Endothelial cell of umbilical vein (primary cell): ENCODE data around the gene FRMD4A. TPM values are rescaled to one million over a fixed set of nuclear protein-coding genes. Genes with fewer than 3 reads are reported as not detected.

ENCODE experiments used
- BruUV-seq: library from RNA; stranded (reverse); fragments of 400-500 nt; replicated peaks from 2 replicates; lab custom pipeline; 2021; lab: Mats Ljungman, UMichigan
- CTCF ChIA-PET: fragments of 300-600, 350-600 bp; sonication (Branson Sonifier 250); formaldehyde crosslinking; loops from one replicate; lab custom pipeline; 2021; ENCODE audit warnings: antibody characterized with exemption, inconsistent platforms; lab: Charles Lee
- POLR2A ChIA-PET: fragments of 300-600, 350-600 bp; sonication (Branson Sonifier 250); formaldehyde crosslinking; loops from one replicate; lab custom pipeline; 2021; ENCODE audit warnings: antibody characterized with exemption, inconsistent platforms; lab: Charles Lee
- DNase-seq: peaks from one replicate; pipeline ENCODE4 v3.0.0-alpha.2; 2011; ENCODE audit warnings: low read depth, low spot score
- FAIRE-seq: peaks from 2 replicates; lab custom pipeline; 2011; peaks lifted over from hg19 to GRCh38; lab: Jason Lieb, UNC
- H2AFZ ChIP-seq: 2 replicates; pipeline ENCODE4 v1.6.0; 2012; ENCODE audit warnings: low read depth, low read length, control low read depth, inconsistent platforms
- H3K27ac ChIP-seq: 2 replicates; pipeline ENCODE4 v1.5.1; 2011; ENCODE audit warnings: low read depth, mild to moderate bottlenecking, control low read depth, low read length, moderate library complexity; ENCODE audit not compliant: insufficient read depth
- H3K27me3 ChIP-seq, 2 experiments: 2 replicates each; pipeline versions ENCODE4 v1.6.0 to v1.6.1; 2011; ENCODE audit warnings: low read length in 2 of 2, mixed read lengths in 1 of 2; ENCODE audit not compliant: control insufficient read depth in 2 of 2, insufficient read depth in 2 of 2
- H3K36me3 ChIP-seq, 2 experiments: 2 replicates in 1 of 2; 3 replicates in 1 of 2; pipeline ENCODE4 v1.5.1; 2011; ENCODE audit warnings: low read length in 2 of 2, mild to moderate bottlenecking in 1 of 2, moderate library complexity in 1 of 2; ENCODE audit not compliant: control insufficient read depth in 2 of 2, insufficient read depth in 2 of 2; ENCODE audit errors: extremely low read depth in 1 of 2
- H3K4me1 ChIP-seq: 3 replicates; pipeline ENCODE4 v1.5.1; 2011; ENCODE audit warnings: mild to moderate bottlenecking, low read length; ENCODE audit not compliant: control insufficient read depth, insufficient read depth; ENCODE audit errors: extremely low read depth
- H3K4me2 ChIP-seq: 2 replicates; pipeline ENCODE4 v1.6.1; 2011; ENCODE audit warnings: low read length, control low read depth, mixed read lengths; ENCODE audit not compliant: insufficient read depth
- H3K4me3 ChIP-seq, 3 experiments: fragments of 200-600 bp in 1 of 3; sonication (generic), shearing (Covaris generic) in 1 of 3; replicated peaks in 1 of 3; 2 replicates each; pipeline ENCODE4 v1.5.1; 2011 to 2016; ENCODE audit warnings: control low read depth in 3 of 3, low read length in 3 of 3, mild to moderate bottlenecking in 2 of 3, inconsistent platforms in 1 of 3, low read depth in 1 of 3, moderate library complexity in 1 of 3; ENCODE audit not compliant: insufficient read depth in 1 of 3
- H3K79me2 ChIP-seq: 2 replicates; pipeline ENCODE4 v1.6.0; 2012; ENCODE audit warnings: low read length, inconsistent platforms; ENCODE audit not compliant: control insufficient read depth, insufficient read depth
- H3K9ac ChIP-seq: replicated peaks from 2 replicates; pipeline ENCODE3; 2011; ENCODE audit warnings: low read length, control low read depth; ENCODE audit not compliant: insufficient read depth; ENCODE audit errors: extremely low read depth
- H3K9me1 ChIP-seq: replicated peaks from 3 replicates; pipeline ENCODE4 v1.6.0; 2011; ENCODE audit warnings: mild to moderate bottlenecking, low read length; ENCODE audit not compliant: control insufficient read depth, insufficient read depth; ENCODE audit errors: extremely low read depth
- H3K9me3 ChIP-seq: replicated peaks from 2 replicates; pipeline ENCODE4 v1.5.1; 2012; ENCODE audit warnings: low read length, inconsistent platforms; ENCODE audit not compliant: control insufficient read depth, insufficient read depth
- H4K20me1 ChIP-seq: replicated peaks from 2 replicates; pipeline ENCODE3; 2011; ENCODE audit warnings: mild to moderate bottlenecking, low read length; ENCODE audit not compliant: control insufficient read depth, insufficient read depth; ENCODE audit errors: extremely low read depth
- CTCF ChIP-seq, 2 donors: IDR thresholded peaks; 1 replicate in 1 of 2; 2 replicates in 1 of 2; pipeline ENCODE4 v1.5.1; 2011; ENCODE audit warnings: low read length in 2 of 2, mild to moderate bottlenecking in 2 of 2, moderate library complexity in 2 of 2, control low read depth in 1 of 2, inconsistent platforms in 1 of 2, low read depth in 1 of 2; ENCODE audit not compliant: insufficient read depth in 1 of 2; ENCODE audit errors: extremely low read depth in 1 of 2
- EZH2 ChIP-seq: IDR thresholded peaks from 2 replicates; pipeline ENCODE4 v1.6.1; 2012; ENCODE audit warnings: borderline replicate concordance, low read depth, mild to moderate bottlenecking, moderate library complexity, low read length, inconsistent platforms; ENCODE audit not compliant: severe bottlenecking
- FOS ChIP-seq: IDR thresholded peaks from 2 replicates; pipeline ENCODE4 v1.6.1; 2011; ENCODE audit warnings: mild to moderate bottlenecking, low read length, moderate library complexity, borderline replicate concordance; ENCODE audit not compliant: insufficient read depth
- GATA2 ChIP-seq: IDR thresholded peaks from 2 replicates; pipeline ENCODE4 v1.7.0; 2011; ENCODE audit warnings: low read depth, mild to moderate bottlenecking, moderate library complexity, mixed read lengths, low read length; ENCODE audit not compliant: insufficient read length, insufficient read depth
- JUN ChIP-seq: IDR thresholded peaks from 2 replicates; pipeline ENCODE4 v1.6.1; 2011; ENCODE audit warnings: borderline replicate concordance, low read depth; ENCODE audit not compliant: insufficient read length, insufficient read depth
- MAX ChIP-seq: IDR thresholded peaks from 2 replicates; pipeline ENCODE4 v1.6.1; 2011; ENCODE audit not compliant: insufficient read depth, insufficient read length
- MYC ChIP-seq: IDR thresholded peaks from one replicate; pipeline ENCODE4 v1.6.1; 2011; ENCODE audit warnings: mild to moderate bottlenecking, low read depth, low read length
- POLR2A ChIP-seq: IDR thresholded peaks from 2 replicates; pipeline ENCODE4 v1.6.1; 2012; ENCODE audit warnings: low read depth, mild to moderate bottlenecking, control low read depth, low read length
- POLR2AphosphoS5 ChIP-seq: IDR thresholded peaks from 2 replicates; pipeline ENCODE4 v1.6.1; 2012; ENCODE audit warnings: low read depth, mild to moderate bottlenecking, control low read depth, low read length, moderate library complexity; ENCODE audit not compliant: insufficient read depth
- dilution Hi-C: fragments of 300-500 bp; cut with MboI; formaldehyde crosslinking; loops from one replicate; pipeline ENCODE4 v1.15.0; 2019; ENCODE audit warnings: low sequenced_read_pairs; ENCODE audit not compliant: extremely low pct_ligation_motif_present
- intact Hi-C: fragments of 100-400 bp; cut with micrococcal nuclease; formaldehyde crosslinking; loops from one replicate; pipeline ENCODE4 v1.10.0; 2022
- polyA plus RNA-seq, 4 experiments: library from polyadenylated mRNA; depleted of rRNA in 3 of 4; stranded (reverse) in 3 of 4; unstranded in 1 of 4; fragments of >200 nt; gene quantifications; 2 replicates each; pipeline versions ENCODE4 v1.2.1 to v1.2.3, GENCODE V29; 2011 to 2012; ENCODE audit warnings: missing spikeins in 1 of 4
- total RNA-seq: library from RNA; stranded (reverse); gene quantifications from 2 replicates; pipeline ENCODE4 v1.2.3, GENCODE V29; 2021

Gene FRMD4A
- total and polyA plus RNA-seq, 2 donors (not counting 3 experiments of a cell fraction or from before 2014, with no cell fraction given), result 123 to 148 TPM

GRCh38 chr10:14196113-14196512 is 134.6 kb downstream of the FRMD4A start:
- no peak overlapping the region for H3K27ac ChIP-seq
- no peak for DNase-seq
- H3K4me3 ChIP-seq, result no peak overlapping the region
- H3K9ac ChIP-seq, result no peak overlapping the region
- no peaks in the 10 kb centered on the region for H4K20me1 ChIP-seq
- FAIRE-seq, result no peak
- no peaks in the 10 kb centered on the region for H3K79me2 ChIP-seq
- POLR2A ChIA-PET, result interaction anchor here (0.6 kb wide), 1 partner anchor 11 kb away, joined by 6 read pairs; no protein-coding TSS in a partner anchor
- CTCF ChIA-PET, result interaction anchor here (0.6 to 6.9 kb wide), 18 partner anchors 8 to 776 kb away, joined by 3 to 121 read pairs (median 8); no protein-coding TSS in a partner anchor
- H3K36me3 ChIP-seq, result no peaks in the 10 kb centered on the region
- no peak for TF ChIP-seq FOS
- H3K9me3 ChIP-seq, result no peaks in the 10 kb centered on the region
- dilution Hi-C loops, result no loop called here
- H3K4me1 ChIP-seq, result no peaks in the 10 kb centered on the region
- intact Hi-C loops, result no loop called here
- H3K4me2 ChIP-seq, result no peak overlapping the region
- no TSS peak for BruUV-seq
- no peaks in the 10 kb centered on the region for H3K9me1 ChIP-seq
- H3K27me3 ChIP-seq, result peaks cover 21 to 46% of the 10 kb centered on the region in 2 experiments
- H2AFZ ChIP-seq, result no peak overlapping the region

GRCh38 chr10:14195433-14195832 is 135.3 kb downstream of the FRMD4A start:
- Histone ChIP-seq H4K20me1 (no peaks in the 10 kb centered on the region), H3K4me3 (no peak overlapping the region), H3K9me1 (no peaks in the 10 kb centered on the region), H3K36me3 (no peaks in the 10 kb centered on the region), H3K27ac (no peak overlapping the region), H3K4me1 (no peaks in the 10 kb centered on the region), H3K9me3 (no peaks in the 10 kb centered on the region), H3K27me3 (peaks cover 24 to 43% of the 10 kb centered on the region in 2 experiments), H3K4me2 (no peak overlapping the region), H3K9ac (no peak overlapping the region), H3K79me2 (no peaks in the 10 kb centered on the region), H2AFZ (no peak overlapping the region)
- dilution Hi-C loops, result no loop called here
- no peak for FAIRE-seq
- DNase-seq, result no peak
- POLR2A ChIA-PET, result no interaction called here
- CTCF ChIA-PET, result interaction anchor here (0.6 to 6.9 kb wide), 16 partner anchors 7 to 776 kb away, joined by 3 to 121 read pairs (median 6); no protein-coding TSS in a partner anchor
- no peak for TF ChIP-seq JUN
- TF ChIP-seq FOS, result no peak
- TF ChIP-seq EZH2, result no peak
- no peak for TF ChIP-seq POLR2AphosphoS5
- no peak for TF ChIP-seq MYC
- no peak for TF ChIP-seq POLR2A
- no peak for TF ChIP-seq MAX
- TF ChIP-seq CTCF (IDR thresholded peaks at IDR 0.05; ENCODE audit: extremely low read depth in 1 of 2, insufficient read depth in 1 of 2, low read depth in 1 of 2, low read length in 2 of 2), result no peak
- no peak for TF ChIP-seq GATA2
- BruUV-seq, result no TSS peak
- intact Hi-C loops, result no loop called here
